Hematopoietic multipotent progenitor cell treated with erythropoietin and hydrocortisone succinate and interleukin-3 and kit ligand, for 15 days (in vitro differentiated cells): ENCODE results near the gene STK39.
"Not testable (repeated sequence)": the region's sequence is repeated elsewhere in the genome, so short reads cannot be mapped to it uniquely, and the experiment has no call there.

ENCODE experiments used
- DNase-seq: peaks from one replicate; pipeline ENCODE4 v3.0.0-alpha.2; 2015; ENCODE audit warnings: low spot score

Gene STK39

GRCh38 chr2:168047091-168047690 is 200.2 kb downstream of the STK39 start:
- no peak for DNase-seq

GRCh38 chr2:168044579-168044978 is 202.8 kb downstream of the STK39 start:
- no peak for DNase-seq

DNA sequence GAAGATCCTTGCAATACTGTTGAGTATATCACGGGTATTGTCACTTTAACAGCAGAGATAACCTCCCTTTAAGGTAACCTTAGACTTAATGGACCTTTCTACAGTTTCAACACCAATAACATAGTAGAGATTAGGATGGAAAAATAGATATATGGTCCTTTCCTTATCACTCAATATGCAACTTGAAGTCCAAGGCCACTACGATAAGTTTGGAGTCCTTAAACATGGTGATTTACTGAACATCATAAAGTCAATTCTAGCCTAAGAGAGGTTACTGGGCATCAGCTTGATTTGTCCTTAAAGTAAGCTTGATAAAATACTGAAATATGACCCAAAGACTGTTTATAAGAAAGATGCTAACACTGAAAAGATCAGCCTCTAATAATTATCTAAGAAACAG is 203.2 kb downstream of the STK39 start:
- no peak for DNase-seq

- DNase-seq, result not testable (repeated sequence)
Measured at GRCh38 chr2:168042127-168042824, 205.1 kb downstream of the STK39 start.

DNA sequence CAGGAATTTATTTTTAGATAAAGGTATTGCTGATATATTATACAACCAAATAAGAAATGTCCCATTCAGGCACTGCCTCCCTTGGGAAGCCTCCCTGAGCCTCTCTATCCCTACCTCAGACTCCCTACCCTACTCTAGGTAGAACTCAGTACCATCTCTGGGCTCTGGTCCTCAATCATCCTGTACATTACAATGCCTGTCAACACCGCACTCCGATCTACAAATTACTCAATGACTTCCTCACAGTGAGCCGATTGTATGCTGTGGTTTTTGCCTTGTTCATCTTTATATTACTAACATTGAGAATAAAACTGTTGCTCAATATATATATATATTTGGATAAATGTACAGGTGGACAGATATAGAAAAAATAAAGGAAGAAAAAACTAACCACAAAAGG is 207.5 kb downstream of the STK39 start:
- no peak for DNase-seq

- no peak for DNase-seq
Measured at GRCh38 chr2:168037778-168038177, 209.6 kb downstream of the STK39 start.

GRCh38 chr2:168035458-168035857 is 211.9 kb downstream of the STK39 start:
- DNase-seq, result no peak

- no peak for DNase-seq
Measured at GRCh38 chr2:168034616-168035015, 212.8 kb downstream of the STK39 start.

DNA sequence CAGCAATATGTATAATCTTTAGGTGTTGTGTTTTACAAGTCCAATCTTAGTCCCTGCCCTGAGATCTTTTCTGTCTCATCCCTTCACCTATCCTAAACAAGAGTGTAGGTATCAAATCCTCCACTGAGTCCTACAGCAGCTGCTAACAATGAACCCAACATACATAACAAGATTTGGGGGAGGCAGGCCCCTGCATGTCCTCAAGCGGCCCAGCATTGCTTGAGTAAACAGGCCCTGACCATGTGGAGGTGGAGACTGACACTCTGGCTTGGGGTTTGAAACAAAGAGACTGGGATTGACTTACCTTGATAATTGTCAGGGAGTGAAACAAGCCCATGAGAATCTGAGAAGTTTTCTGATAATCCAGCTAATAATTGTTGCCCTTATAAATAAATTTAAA is 213.4 kb downstream of the STK39 start:
- DNase-seq, result no peak

DNA sequence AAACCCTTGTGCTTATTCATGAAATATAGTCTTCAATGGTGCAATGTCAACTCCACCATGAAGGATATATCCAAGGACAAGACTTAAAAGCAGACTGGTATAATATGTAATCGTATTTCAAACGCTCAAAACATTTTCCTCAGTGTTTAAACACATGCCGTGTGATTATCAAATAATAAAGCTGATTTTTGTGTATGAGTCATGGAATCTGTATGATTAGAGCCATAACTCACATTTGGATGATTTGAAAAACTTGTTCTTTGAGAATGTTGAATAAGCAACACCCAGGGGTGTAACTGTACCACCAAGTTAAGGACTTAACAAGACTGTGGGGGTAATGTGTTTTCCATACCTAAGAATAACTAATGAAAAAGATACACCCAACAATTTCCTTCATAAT is 215.3 kb downstream of the STK39 start:
- no peak for DNase-seq

- no peak for DNase-seq
Measured at GRCh38 chr2:168030862-168031624, 216.4 kb downstream of the STK39 start.

DNA sequence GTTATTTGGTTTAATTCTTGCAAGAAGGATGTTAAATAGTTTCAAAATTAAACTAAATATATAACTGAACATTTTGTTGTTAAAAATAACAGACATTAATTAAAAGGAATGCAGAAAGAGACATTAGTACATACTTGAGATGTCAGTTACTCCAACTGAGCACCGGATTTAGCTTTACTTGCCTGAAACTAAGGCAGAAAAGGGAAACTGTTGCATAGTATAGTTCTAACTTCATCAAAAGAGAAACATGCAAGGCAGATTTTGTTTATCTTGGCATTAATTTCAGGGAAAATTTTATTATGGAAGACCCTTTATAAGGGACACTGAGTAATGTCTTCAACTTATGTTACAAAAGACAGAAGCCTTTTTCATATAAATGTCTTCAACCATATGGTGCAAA is 218.3 kb downstream of the STK39 start:
- no peak for DNase-seq

- no peak for DNase-seq
Measured at GRCh38 chr2:168028362-168028761, 219.0 kb downstream of the STK39 start.

DNA sequence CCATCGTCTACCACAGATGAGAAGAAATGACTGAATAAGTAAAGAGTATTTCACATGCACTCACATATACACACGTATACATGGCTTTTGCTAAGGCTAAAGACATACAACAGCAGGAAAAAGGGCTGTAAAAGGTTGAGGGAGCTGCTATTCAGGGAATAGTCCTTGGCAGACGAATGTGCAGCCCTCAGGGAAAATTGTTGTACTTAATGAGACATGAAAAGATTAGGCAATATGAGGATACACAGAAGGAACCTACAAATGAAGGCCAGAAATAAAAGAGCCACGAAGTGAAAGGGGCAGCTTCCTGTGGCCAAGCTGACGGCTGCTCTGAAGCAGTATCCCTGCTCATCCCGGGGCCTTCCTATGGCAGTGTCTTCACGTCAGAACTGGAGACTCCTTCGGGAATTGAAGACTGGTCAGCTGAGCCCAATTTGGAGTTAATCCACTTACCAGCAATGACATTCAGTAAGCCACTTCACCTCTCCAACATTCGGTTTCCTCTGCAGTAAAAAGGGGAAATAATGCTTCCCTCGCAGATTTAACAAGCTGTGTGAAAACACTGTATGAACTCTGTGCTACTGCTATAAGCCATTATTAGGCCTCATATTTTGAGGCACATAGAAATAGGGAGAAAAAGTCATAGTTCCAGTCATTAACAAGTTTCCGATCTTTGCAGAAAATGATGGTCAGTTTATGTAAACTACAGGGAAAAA is 221.8 kb downstream of the STK39 start:
- no peak for DNase-seq

DNA sequence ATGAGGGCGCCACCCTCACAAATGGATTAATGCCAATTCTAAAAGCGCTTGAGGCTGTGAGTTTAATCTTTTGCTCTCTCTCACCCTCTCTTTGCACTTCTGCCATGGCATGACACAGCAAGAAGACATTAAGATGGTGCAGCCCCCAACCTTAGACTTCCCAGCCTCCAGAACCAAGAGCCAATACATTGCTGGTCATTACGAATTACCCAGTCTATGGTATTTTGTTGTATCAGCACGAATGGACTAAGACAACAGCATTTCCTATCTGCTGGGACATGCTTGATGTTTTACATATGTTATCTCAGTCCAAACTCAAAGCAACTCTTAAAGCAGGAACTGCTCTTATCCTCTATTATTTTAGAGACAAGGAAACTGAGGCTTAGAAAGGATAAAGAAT is 222.9 kb downstream of the STK39 start:
- DNase-seq, result no peak

- no peak for DNase-seq
Measured at GRCh38 chr2:168021800-168022587, 225.4 kb downstream of the STK39 start.

- DNase-seq, result no peak
Measured at GRCh38 chr2:168015274-168015953, 232.0 kb downstream of the STK39 start.

DNA sequence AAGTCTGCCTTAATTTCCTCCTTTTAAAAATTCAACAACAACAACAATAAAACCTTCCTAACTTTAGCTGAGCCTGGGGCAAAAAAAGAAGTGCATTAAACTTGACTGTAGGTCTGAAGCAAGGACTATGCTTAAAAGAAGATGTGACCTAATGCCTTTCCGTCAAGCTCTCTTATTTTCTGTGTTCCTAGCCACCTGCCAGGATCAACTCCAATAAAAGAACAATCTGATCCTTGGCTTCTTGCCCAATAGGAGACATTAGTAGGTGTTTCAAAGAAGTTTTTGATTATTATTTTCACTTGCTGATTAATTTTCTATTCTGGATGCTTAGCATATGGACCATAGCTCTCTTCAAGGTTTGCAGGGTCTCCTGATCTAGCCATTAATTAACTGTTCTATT is 237.5 kb downstream of the STK39 start:
- no peak for DNase-seq

DNA sequence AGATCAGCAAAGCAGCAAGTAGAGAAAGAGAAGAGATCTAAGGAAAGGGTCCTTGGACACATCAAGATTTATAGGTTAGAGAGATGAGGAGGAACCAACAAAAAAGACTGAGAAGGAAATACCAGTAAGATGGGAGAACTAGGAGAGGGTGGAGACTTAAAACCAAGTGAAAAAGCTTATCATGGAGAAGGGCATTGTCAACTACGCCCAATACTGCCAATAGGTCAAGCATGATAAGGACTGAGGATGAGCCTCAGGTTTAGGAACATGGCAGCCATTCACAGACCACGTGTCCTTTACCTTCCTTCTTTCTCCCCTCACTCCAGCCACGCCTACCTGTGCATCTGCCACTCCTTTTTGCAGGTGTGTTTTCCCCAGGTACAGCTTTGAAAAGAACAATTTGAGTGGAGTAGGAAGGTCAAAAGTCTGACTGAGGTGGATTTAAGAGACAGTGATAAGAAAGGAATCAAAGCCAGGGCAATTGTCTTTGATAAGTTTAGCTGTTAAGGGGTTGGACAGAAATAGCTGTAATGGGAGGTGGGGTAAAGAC is 238.7 kb downstream of the STK39 start:
- DNase-seq, result no peak

GRCh38 chr2:168006498-168006897 is 240.9 kb downstream of the STK39 start:
- no peak for DNase-seq

- DNase-seq, result no peak
Measured at GRCh38 chr2:168005586-168005985, 241.8 kb downstream of the STK39 start.
